NCI-H1436 (cell line): ENCODE results near the gene GPC6.

Source experiments
- DNase-seq: peaks from one replicate; lab custom pipeline; 2025; lab: John Stamatoyannopoulos, UW

Gene GPC6

GRCh38 chr13:94305033-94305432, 1078.4 kb downstream of the GPC6 start:
- no peak for DNase-seq

DNA sequence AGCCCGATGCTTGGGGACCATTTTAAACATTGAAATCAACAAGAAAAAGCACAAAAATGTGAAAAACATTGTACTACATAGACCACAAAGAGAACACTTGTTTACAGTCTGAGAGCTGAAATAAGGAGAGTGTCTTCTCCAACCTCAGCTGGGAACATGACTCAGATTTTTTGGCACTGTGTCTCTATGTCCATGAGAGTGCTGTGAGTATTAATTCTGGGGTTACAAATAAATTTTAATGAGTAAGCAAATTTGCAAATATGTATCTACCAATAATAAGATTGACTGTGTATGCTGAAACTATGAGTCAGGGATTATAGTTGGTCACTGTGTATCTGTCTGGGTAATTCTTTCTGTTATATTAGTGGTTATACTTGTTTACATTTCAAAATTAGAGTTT, 1078.9 kb downstream of the GPC6 start:
- no peak for DNase-seq

GRCh38 chr13:94305934-94306333, 1079.3 kb downstream of the GPC6 start:
- DNase-seq = no peak

- no peak for DNase-seq
These were observed 1082.2 kb downstream of the GPC6 start for GRCh38 chr13:94308832-94309231.

DNA sequence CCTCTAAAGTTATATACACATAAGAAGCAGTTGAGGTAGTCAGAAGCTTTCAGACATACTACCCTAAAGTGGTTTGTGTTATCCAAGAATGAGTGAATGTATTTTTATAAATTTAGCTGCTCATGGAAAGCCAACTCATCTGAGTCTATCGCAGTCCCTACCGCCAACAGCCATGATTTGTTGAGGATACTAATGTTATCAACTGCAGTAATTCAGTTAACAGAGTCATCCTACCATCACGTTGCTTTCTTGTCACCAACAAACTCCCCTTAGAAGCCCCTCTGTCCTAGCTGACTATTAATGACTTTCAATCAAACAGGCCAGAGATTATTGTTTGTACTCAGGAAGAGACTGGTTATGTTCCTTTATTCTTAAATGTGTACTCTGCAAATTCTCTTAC, 1083.0 kb downstream of the GPC6 start:
- no peak for DNase-seq

GRCh38 chr13:94309997-94310855, 1083.6 kb downstream of the GPC6 start:
- no peak for DNase-seq

GRCh38 chr13:94311893-94312292, 1085.3 kb downstream of the GPC6 start:
- DNase-seq = no peak

DNA sequence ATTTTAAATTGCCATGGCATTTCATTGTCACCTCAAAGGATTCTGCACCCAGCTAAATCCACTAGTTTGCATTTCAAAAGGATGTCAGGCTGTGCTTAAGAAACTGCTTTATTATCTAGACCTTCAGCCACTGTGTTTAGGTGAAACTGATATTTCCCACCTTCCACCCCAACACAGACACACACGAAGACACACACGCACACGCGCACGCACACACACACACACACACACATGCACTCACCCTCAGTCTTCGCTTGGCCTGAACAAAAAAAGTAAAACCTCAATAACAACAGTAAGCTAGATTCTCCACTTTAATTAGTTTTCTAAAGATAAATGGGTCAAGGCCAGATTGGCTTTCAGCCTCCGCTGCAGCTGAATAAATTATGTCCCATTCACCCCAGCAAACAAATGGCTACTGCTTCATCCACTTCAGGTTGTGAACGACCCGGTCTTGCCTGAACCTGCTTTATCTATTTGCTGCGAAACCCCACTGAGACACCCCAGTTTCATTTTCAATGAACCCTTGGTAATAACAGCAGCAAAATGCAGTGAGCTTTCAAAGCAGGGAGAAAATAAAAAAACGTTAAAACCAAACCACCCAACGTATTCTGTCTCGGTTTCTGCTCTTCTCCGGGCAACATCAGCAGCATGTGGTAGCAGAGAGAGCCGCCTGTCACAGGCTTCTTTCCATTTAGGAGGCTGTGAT, 1086.1 kb downstream of the GPC6 start:
- DNase-seq = no peak

DNA sequence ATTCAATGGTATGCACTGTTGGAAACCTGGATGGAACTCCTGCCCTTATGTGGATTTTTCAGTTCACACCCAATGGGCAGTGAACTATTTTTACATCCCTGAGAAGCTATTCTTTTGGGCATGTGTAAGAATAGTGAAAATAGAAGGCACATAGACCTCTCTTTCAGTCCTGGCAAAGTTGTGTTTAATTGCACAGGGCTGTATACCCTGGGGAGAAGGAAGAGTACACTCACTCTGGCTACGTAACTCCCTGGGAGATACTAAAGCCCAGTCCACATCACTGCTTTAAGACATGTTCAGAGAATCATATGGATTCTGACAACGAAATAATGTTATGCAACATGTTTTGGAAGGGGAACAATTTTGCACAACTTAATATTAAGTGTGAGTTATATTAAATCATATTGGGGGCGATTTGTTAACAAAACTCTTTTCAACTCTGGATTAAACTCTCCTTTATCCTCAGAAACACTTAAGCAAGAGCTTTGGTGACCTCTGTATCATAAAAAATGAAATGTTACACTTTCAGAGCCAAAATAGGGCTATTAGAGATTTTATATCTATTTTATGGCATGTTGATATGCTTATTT, 1086.8 kb downstream of the GPC6 start:
- no peak for DNase-seq

- no peak for DNase-seq
These were observed 1087.3 kb downstream of the GPC6 start for GRCh38 chr13:94313926-94314325.

GRCh38 chr13:94315188-94315587, 1088.6 kb downstream of the GPC6 start:
- no peak for DNase-seq

- DNase-seq = no peak
These were observed 1090.5 kb downstream of the GPC6 start for GRCh38 chr13:94317063-94317491.

DNA sequence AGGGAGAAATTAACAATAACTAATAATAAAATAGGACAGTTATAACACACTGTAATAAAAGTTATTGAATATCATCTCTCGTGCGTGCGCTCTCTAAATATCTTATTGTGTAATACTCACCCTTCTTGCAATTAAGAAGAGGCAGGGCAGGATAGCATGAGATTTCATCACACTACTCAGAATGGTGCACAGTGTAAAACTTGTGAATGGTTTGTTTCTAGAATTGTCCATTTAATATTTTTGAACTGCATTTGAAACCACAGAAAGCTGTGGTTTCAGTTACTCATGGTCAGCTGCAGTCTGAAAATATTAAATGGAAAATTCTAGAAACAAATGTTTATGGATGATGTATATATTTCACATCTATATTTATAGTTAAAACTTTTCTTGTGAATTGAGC, 1091.8 kb downstream of the GPC6 start:
- DNase-seq = no peak

GRCh38 chr13:94319501-94319900, 1092.9 kb downstream of the GPC6 start:
- no peak for DNase-seq

GRCh38 chr13:94322925-94323763, 1096.5 kb downstream of the GPC6 start:
- no peak for DNase-seq

GRCh38 chr13:94323764-94324758, 1097.5 kb downstream of the GPC6 start:
- DNase-seq = no peak

- DNase-seq = no peak
These were observed 1098.3 kb downstream of the GPC6 start for GRCh38 chr13:94324767-94325540.

DNA sequence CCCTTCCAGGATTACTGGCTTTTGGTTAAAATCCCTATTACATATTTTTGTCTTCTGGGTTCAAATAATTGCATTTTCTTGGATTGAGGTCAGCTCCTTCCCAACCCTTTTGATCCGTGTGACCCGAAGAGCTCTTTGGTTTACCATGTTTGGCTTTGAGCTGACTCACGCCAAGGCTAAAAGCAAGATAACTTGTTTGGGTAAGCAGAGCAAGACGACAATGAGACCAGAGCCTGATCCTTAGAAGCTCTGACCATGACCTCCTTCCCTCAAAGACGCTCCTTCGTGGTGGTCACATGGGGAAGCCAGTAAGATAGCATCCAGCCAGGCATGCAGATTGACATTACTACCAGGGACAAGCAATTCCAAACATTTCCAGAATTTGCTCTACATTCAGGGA, 1099.0 kb downstream of the GPC6 start:
- DNase-seq = no peak

- DNase-seq = no peak
These were observed 1100.7 kb downstream of the GPC6 start for GRCh38 chr13:94327318-94327717.
